OCI-LY1 (cell line): ENCODE measurements around the gene TXNRD1.

Experiments used
- EZH2 ChIP-seq: fragments of 200-600 bp; sonication (generic), shearing (Covaris generic); IDR thresholded peaks from 2 replicates; pipeline ENCODE4 v1.8.0; 2017; ENCODE audit warnings: borderline replicate concordance, mixed run types, mild to moderate bottlenecking, antibody characterized with exemption, low read length, moderate library complexity, mixed read lengths
- TF ChIP-seq, protein P1 (sequence below): fragments of 200-600 bp; sonication (generic), shearing (Covaris generic); IDR thresholded peaks from 2 replicates; pipeline ENCODE4 v1.5.1; 2017; ENCODE audit warnings: mild to moderate bottlenecking, antibody characterized with exemption, low read length, moderate library complexity, mixed read lengths

DNA sequence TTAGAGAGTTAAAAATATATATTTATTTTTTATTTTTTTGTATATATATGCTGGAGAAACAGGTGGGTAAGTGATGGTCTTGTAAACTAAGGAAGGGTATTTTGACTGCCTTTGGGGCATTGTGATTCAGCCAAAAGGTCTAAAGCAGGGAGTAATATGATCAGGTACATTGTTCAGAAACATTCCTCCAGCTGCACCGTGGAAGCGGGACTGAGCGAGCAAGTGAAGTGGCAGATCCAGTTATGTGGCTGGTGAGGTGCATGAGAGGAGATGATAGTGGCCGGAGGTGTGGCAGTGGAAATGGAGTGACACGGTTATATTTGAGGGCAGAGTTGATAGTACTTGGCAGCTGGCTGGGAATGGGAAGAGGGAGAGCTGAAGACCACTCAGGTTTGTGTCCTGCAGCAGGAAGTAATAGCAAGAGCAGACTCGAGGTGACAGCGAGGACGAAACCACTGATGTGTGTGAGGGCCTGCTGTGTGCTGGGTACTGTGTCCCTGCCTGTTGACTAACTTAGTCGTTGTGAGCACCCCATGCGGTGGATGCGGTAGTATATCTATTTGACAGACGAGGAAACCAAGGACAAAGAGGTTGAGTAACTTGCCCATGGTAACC is 127.2 kb downstream of the TXNRD1 start:
- TF ChIP-seq, protein P1, sequence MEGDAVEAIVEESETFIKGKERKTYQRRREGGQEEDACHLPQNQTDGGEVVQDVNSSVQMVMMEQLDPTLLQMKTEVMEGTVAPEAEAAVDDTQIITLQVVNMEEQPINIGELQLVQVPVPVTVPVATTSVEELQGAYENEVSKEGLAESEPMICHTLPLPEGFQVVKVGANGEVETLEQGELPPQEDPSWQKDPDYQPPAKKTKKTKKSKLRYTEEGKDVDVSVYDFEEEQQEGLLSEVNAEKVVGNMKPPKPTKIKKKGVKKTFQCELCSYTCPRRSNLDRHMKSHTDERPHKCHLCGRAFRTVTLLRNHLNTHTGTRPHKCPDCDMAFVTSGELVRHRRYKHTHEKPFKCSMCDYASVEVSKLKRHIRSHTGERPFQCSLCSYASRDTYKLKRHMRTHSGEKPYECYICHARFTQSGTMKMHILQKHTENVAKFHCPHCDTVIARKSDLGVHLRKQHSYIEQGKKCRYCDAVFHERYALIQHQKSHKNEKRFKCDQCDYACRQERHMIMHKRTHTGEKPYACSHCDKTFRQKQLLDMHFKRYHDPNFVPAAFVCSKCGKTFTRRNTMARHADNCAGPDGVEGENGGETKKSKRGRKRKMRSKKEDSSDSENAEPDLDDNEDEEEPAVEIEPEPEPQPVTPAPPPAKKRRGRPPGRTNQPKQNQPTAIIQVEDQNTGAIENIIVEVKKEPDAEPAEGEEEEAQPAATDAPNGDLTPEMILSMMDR = no peak
- TF ChIP-seq EZH2 = no peak
